22Rv1 (cell line): ENCODE data around the gene ATP2B2.

Experiments
- CTCF ChIP-seq: fragments of 450-650 bp; IDR thresholded peaks from 2 replicates; pipeline ENCODE4 v1.5.1; 2017; ENCODE audit warnings: mild to moderate bottlenecking
- ZFX ChIP-seq: fragments of 450-650 bp; IDR thresholded peaks from 2 replicates; pipeline ENCODE4 v1.6.1; 2017; ENCODE audit warnings: antibody characterized with exemption, borderline replicate concordance

- no peak for TF ChIP-seq CTCF
- TF ChIP-seq ZFX = no peak
Observed at GRCh38 chr3:10303105-10303504, 202.3 kb downstream of the ATP2B2 start.
